Loucy (cell line): ENCODE data around the gene SLC46A2.

Experiments used
- H2AFZ ChIP-seq: fragments of 200-600 bp; sonication (generic); 2 replicates; pipeline ENCODE4 v1.6.0; 2016; ENCODE audit warnings: antibody characterized with exemption, mild to moderate bottlenecking, low read length, moderate library complexity
- H3F3A ChIP-seq: fragments of 200-600 bp; 2 replicates; pipeline ENCODE4 v1.6.0; 2016; ENCODE audit warnings: antibody characterized with exemption, low read depth, mild to moderate bottlenecking
- H3K27me3 ChIP-seq: fragments of 200-600 bp; sonication (generic); 2 replicates; pipeline ENCODE4 v1.6.1; 2014; ENCODE audit warnings: low read length, mild to moderate bottlenecking; ENCODE audit not compliant: insufficient read depth, poor library complexity, severe bottlenecking
- H3K36me3 ChIP-seq: fragments of 200-600 bp; sonication (generic); 2 replicates; pipeline ENCODE4 v1.6.1; 2016; ENCODE audit warnings: low read length; ENCODE audit not compliant: insufficient read depth
- H3K4me1 ChIP-seq: fragments of 200-600 bp; sonication (generic); 2 replicates; pipeline ENCODE4 v1.5.1; 2014; ENCODE audit warnings: low read length, mild to moderate bottlenecking; ENCODE audit not compliant: insufficient read depth, poor library complexity, severe bottlenecking
- H3K4me2 ChIP-seq: fragments of 200-600 bp; sonication (generic); 2 replicates; pipeline ENCODE4 v1.6.0; 2014; ENCODE audit warnings: antibody characterized with exemption, low read length, low read depth, mild to moderate bottlenecking; ENCODE audit not compliant: poor library complexity, severe bottlenecking
- H3K4me3 ChIP-seq: fragments of 200-600 bp; sonication (generic); 2 replicates; pipeline ENCODE4 v1.5.1; 2014; ENCODE audit warnings: low read length, mild to moderate bottlenecking, mixed read lengths; ENCODE audit not compliant: poor library complexity, severe bottlenecking
- H3K79me2 ChIP-seq: fragments of 200-600 bp; sonication (generic); 2 replicates; pipeline ENCODE4 v1.6.1; 2014; ENCODE audit warnings: low read length; ENCODE audit not compliant: insufficient read depth
- H3K9ac ChIP-seq: fragments of 200-600 bp; sonication (generic); 2 replicates; pipeline ENCODE4 v1.6.0; 2014; ENCODE audit warnings: mild to moderate bottlenecking, low read depth, low read length, moderate library complexity; ENCODE audit not compliant: poor library complexity, severe bottlenecking
- H3K9me2 ChIP-seq: fragments of 200-600 bp; sonication (generic); replicated peaks from 2 replicates; pipeline ENCODE4 v1.6.1; 2016; ENCODE audit warnings: low read depth, low read length, mixed read lengths
- H3K9me3 ChIP-seq: fragments of 200-600 bp; sonication (generic); 2 replicates; pipeline ENCODE4 v1.6.1; 2014; ENCODE audit warnings: mild to moderate bottlenecking, antibody characterized with exemption, low read length, low read depth; ENCODE audit not compliant: insufficient read depth
- H4K20me1 ChIP-seq: fragments of 200-600 bp; sonication (generic); 2 replicates; pipeline ENCODE4 v1.6.0; 2014; ENCODE audit warnings: antibody characterized with exemption, low read length, mild to moderate bottlenecking; ENCODE audit not compliant: insufficient read depth, poor library complexity, severe bottlenecking
- CTCF ChIP-seq: fragments of 200-600 bp; sonication (generic); conservative IDR thresholded peaks from 2 replicates; pipeline ENCODE4 v1.5.1; 2014; ENCODE audit warnings: mild to moderate bottlenecking, antibody characterized with exemption, low read length
- EZH2phosphoT487 ChIP-seq: fragments of 200-600 bp; IDR thresholded peaks from 2 replicates; pipeline ENCODE4 v1.6.1; 2018; ENCODE audit warnings: antibody characterized with exemption, mild to moderate bottlenecking, moderate library complexity, borderline replicate concordance

The SLC46A2 gene

GRCh38 chr9:112849363-112849922, 41.2 kb downstream of the SLC46A2 start:
- H3K4me2 ChIP-seq, result no peak overlapping the region
- TF ChIP-seq EZH2phosphoT487 (no peak), CTCF (no peak)
- H2AFZ ChIP-seq, result no peak overlapping the region
- no peaks in the 10 kb centered on the region for H4K20me1 ChIP-seq
- no peaks in the 10 kb centered on the region for H3K36me3 ChIP-seq
- peaks cover 6% of the 10 kb centered on the region for H3K4me1 ChIP-seq
- no peaks in the 10 kb centered on the region for H3K9me3 ChIP-seq
- no peaks in the 10 kb centered on the region for H3K79me2 ChIP-seq
- H3K27me3 ChIP-seq, result no peaks in the 10 kb centered on the region
- no peaks in the 10 kb centered on the region for H3K9me2 ChIP-seq
- no peak overlapping the region for H3K9ac ChIP-seq
- H3F3A ChIP-seq, result no peaks in the 10 kb centered on the region
- H3K4me3 ChIP-seq, result no peak overlapping the region

GRCh38 chr9:112848316-112849151, 42.1 kb downstream of the SLC46A2 start:
- Histone ChIP-seq H2AFZ (no peak overlapping the region), H3K4me2 (no peak overlapping the region), H3K36me3 (no peaks in the 10 kb centered on the region), H4K20me1 (no peaks in the 10 kb centered on the region), H3K4me1 (peaks cover 6% of the 10 kb centered on the region), H3K9ac (no peak overlapping the region), H3K9me2 (no peaks in the 10 kb centered on the region), H3F3A (no peaks in the 10 kb centered on the region), H3K4me3 (no peak overlapping the region), H3K27me3 (no peaks in the 10 kb centered on the region), H3K9me3 (no peaks in the 10 kb centered on the region), H3K79me2 (no peaks in the 10 kb centered on the region)
- TF ChIP-seq EZH2phosphoT487 (no peak), CTCF (no peak)

- no peaks in the 10 kb centered on the region for H3K79me2 ChIP-seq
- H2AFZ ChIP-seq, result no peak overlapping the region
- TF ChIP-seq EZH2phosphoT487, result no peak
- no peak for TF ChIP-seq CTCF
- no peak overlapping the region for H3K4me2 ChIP-seq
- H4K20me1 ChIP-seq, result no peaks in the 10 kb centered on the region
- H3K4me3 ChIP-seq, result no peak overlapping the region
- no peaks in the 10 kb centered on the region for H3K36me3 ChIP-seq
- H3K9me3 ChIP-seq, result no peaks in the 10 kb centered on the region
- no peaks in the 10 kb centered on the region for H3F3A ChIP-seq
- H3K9ac ChIP-seq, result no peak overlapping the region
- H3K27me3 ChIP-seq, result no peaks in the 10 kb centered on the region
- H3K4me1 ChIP-seq, result peaks cover 6% of the 10 kb centered on the region
- no peaks in the 10 kb centered on the region for H3K9me2 ChIP-seq
These were observed 43.9 kb downstream of the SLC46A2 start for GRCh38 chr9:112846528-112847488.
